Activated CD8-positive, alpha-beta memory T cell treated with anti-CD3 and anti-CD28 coated beads for 36 hours (primary cell): ENCODE results near the gene NFATC3. TPM values are rescaled to one million over a fixed set of nuclear protein-coding genes. Genes with fewer than 3 reads are reported as not detected.

Experiments used
- CTCF ChIA-PET: fragments of 350-600 bp; sonication (Branson Sonifier 250); formaldehyde crosslinking; loops from one replicate; lab custom pipeline; 2021; ENCODE audit warnings: antibody characterized with exemption; lab: Charles Lee
- POLR2A ChIA-PET: fragments of 350-600 bp; sonication (Branson Sonifier 250); formaldehyde crosslinking; loops from one replicate; lab custom pipeline; 2021; ENCODE audit warnings: antibody characterized with exemption; lab: Charles Lee
- total RNA-seq, 2 experiments: library from RNA; stranded (reverse); gene quantifications; one replicate each; pipeline ENCODE4 v1.2.3, GENCODE V29; 2021

The NFATC3 gene
- total RNA-seq, 2 experiments from 2014 or later = 93.1 to 95.4 TPM

DNA sequence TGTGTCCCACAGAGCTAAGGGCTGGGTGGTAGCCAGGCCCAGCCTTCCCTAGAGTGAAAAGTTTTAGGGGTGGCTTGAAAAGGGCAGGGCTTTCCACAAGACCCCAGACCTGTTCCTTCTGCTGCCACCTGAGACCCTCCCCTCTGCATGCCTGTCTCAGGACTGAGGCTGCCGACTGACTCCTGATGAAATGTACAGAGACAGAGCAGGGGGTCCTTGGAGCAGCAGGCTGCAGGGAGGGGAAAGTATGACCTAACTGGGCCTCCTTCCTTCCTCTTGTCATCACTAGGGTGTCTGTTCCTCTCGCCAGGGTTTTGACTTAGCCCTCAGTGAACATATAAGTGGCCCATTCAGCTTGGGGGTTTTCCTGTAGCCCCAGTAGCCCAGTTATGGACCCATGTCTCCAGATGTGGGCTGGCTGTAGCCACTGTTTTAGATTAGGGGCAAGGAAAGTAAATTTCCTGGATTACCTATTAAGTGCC lies 14.9 kb upstream of the NFATC3 start:
- ChIA-PET CTCF (interaction anchor here (0.7 to 1.0 kb wide), 3 partner anchors 10 to 160 kb away, joined by 3 to 4 read pairs (median 3); no protein-coding TSS in a partner anchor), POLR2A (interaction anchor here (0.9 to 1.1 kb wide), 2 partner anchors 9 to 14 kb away, joined by 3 to 4 read pairs; no protein-coding TSS in a partner anchor)

DNA sequence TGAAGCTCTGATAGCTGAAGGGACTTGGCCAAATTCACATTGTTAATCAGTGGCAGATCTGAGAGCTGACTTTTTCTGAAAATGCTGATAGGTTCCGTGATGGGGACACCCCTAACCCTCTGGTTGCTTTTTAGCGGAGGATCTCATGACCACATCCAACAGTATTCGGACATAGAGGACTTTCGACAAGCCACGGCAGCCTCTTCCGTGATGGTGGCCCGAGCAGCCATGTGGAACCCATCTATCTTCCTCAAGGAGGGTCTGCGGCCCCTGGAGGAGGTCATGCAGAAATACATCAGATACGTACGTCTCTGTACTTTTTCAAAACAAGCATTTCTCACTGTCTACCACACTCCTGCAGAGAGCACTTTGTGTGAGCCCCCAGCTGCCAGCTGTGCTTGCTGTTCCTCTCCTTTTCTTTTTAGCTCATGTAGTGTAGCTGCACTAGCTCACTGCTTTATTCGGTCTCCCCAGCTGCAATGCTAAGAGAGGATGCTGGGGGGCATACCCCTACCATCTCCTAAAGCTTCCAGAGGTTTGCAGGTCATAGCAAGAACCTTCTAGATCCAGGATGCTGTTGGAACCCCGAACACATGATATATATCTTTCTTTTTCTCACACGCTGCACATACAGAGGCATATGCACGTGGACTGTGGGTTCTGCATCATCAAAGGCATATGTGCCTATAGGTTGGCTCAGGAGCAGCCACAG lies 14.2 kb upstream of the NFATC3 start:
- ChIA-PET CTCF (interaction anchor here (0.6 to 2.5 kb wide), 7 partner anchors 8 to 375 kb away, joined by 3 to 7 read pairs (median 3); no protein-coding TSS in a partner anchor), POLR2A (interaction anchor here (0.9 kb wide), 1 partner anchor 10 kb away, joined by 3 read pairs; no protein-coding TSS in a partner anchor)

DNA sequence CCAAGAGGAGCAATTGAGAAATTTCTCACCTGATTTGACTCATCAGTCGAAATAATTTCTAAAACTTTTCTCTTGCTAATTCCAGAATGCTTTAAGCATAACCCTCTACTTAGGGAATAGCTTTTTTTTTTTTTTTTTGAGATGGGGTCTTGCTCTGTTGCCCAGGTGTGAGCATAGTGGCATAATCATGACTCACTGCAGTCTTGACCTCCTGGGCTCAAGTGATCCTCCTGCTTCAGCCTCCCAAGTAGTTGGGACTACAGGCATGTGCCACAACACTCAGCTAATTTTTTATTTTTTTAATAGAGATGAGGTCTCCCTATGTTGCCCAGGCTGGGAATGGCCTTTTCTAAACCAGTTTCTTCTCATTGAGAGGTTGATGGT lies 13.7 kb upstream of the NFATC3 start:
- CTCF ChIA-PET = interaction anchor here (0.6 to 2.5 kb wide), 5 partner anchors 8 to 376 kb away, joined by 3 to 7 read pairs (median 3); no protein-coding TSS in a partner anchor
- POLR2A ChIA-PET = interaction anchor here (1.8 kb wide), 1 partner anchor 13 kb away, joined by 5 read pairs; no protein-coding TSS in a partner anchor

DNA sequence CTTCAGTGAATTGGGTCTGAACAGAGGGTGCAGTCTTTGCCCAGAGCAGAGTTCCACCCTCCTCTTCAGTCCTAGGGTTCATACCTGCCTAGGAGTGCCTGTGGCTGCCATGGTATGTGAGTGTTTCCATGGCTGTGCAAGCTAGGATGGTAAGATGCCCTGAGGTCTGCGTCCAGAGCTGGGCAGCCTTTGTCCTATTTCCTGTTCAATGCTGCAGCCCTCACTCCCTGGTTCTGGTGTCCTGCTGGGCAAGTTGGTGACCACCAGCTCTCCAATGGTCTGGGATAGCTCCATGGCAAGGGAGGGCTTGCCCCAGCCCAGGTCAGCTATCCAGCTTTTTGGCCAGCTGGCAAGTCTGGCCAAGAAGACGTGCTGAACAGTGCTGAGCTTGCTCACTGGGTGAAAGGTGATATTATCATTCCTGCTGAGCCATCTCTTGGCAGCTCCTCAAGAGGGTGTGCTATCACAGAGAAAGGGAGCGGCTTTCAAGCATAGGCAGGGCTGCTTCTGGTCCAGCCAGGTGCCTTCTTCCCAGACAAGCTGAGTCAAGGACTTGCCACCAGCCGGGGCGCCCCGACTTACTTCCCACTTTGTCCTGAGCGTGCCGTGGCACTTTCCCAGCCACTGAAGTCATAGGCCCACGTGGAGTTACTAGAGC lies 13.0 kb upstream of the NFATC3 start:
- ChIA-PET POLR2A (interaction anchor here (1.8 kb wide), 1 partner anchor 12 kb away, joined by 5 read pairs; no protein-coding TSS in a partner anchor), CTCF (interaction anchor here (0.7 to 2.5 kb wide), 5 partner anchors 9 to 156 kb away, joined by 3 to 7 read pairs (median 4); no protein-coding TSS in a partner anchor)

DNA sequence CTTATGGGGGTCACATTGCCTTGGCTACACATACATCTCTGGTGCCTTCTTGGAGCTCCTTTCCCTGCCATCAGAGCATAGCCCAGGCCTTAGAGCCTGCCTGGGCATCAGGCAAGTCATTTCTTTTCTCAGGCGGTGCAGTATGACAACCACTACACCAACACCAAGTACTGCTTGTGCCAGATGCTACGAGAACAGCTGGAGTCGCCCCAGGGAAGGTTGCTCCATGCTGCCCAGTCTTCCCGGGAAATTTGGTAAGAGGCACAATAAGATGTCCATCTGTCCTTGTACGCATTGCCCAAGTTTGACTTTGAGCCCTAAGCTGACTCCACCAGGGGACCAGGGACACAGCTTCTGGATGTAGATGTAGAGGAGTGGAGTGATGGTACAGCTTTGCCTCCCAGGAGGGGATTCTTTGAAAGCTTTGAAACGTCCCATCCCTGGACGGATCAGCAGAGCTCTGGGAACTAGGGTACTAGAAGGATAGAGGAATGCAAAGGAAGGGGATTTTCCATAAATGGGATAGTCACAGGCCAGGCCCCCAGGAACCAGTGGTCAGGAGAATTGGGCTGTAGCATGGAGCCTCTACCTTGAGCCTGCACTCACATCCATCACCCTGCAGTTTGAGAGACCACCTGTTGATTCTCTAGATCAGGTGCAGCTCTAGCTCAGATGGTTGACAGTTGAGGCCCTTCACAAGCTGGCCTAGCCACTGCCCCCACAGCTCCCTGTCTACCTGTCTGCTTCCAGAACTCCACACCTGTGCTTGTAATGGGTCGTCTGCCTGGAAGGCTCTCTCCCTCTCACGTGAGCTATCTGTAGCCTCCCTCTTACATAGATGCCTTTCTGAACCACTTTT lies 11.0 kb upstream of the NFATC3 start:
- ChIA-PET CTCF (interaction anchor here (0.6 to 2.7 kb wide), 4 partner anchors 8 to 46 kb away, joined by 3 to 14 read pairs (median 8); no protein-coding TSS in a partner anchor), POLR2A (interaction anchor here (0.6 to 3.1 kb wide), 3 partner anchors 11 to 150 kb away, joined by 3 to 19 read pairs (median 5); partner anchors contain the start of gene NFATC3)

DNA sequence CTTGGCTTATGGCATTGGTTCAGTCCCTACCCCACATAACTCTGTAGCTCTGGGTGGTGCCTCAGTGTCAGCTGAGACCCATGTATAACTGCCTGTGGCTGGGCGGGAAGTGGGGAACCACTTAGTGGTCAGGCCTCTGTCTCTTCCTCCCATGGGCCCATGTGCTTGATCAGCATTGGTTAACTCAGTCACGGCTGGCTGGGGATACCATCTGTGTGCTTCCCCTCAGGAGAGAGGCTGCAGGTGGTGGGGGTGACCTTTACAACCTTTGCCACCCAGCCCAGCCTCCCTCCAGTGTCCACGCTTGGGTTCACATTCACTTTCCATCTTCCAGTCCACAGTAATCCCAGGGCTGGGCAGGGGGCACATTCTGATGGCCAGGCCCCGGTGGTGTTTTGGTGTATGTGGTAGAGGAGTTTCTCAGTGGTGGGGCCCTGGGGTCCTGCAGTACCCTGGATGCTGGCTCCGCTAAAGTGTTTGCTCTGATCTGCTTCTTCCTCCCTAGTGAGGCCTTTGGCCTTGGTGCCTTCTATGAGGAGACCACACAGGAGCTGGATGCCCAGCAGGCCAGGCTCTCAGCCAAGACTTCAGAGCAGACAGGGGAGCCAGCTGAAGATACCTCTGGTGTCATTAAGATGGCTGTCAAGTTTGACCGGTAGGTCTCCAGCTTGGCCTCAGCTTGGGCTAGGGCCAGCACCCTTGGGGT lies 10.2 kb upstream of the NFATC3 start:
- POLR2A ChIA-PET = interaction anchor here (3.1 kb wide), 1 partner anchor 10 kb away, joined by 19 read pairs; the partner anchor contains the start of gene NFATC3

DNA sequence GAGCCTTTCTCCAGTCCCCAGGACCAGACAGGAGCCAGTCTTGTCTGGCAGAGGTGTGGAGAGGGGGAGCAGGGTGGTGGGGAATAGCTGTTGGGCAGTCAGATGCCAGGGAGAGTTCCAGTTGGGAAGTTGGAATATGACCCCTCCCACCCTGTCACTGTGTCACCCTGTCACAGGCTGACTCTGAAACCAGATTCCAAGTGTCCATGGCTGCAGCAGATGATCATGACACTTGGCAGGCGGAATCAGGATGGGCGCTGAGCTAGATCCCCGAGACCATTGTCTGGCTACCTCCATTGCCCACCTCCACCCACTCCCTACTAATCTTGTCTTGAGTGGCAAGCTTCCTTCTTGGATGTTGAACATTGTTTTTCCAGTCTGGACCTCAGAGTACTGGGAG lies 9.2 kb upstream of the NFATC3 start:
- POLR2A ChIA-PET = interaction anchor here (3.1 kb wide), 1 partner anchor 9 kb away, joined by 19 read pairs; the partner anchor contains the start of gene NFATC3
- CTCF ChIA-PET = interaction anchor here (0.6 to 0.9 kb wide), 2 partner anchors 9 to 35 kb away, joined by 3 read pairs; no protein-coding TSS in a partner anchor

More for the DNA sequence above, 10.2 kb upstream of the NFATC3 start:
- CTCF ChIA-PET = interaction anchor here (2.0 to 2.7 kb wide), 2 partner anchors 9 to 11 kb away, joined by 10 to 14 read pairs; no protein-coding TSS in a partner anchor

DNA sequence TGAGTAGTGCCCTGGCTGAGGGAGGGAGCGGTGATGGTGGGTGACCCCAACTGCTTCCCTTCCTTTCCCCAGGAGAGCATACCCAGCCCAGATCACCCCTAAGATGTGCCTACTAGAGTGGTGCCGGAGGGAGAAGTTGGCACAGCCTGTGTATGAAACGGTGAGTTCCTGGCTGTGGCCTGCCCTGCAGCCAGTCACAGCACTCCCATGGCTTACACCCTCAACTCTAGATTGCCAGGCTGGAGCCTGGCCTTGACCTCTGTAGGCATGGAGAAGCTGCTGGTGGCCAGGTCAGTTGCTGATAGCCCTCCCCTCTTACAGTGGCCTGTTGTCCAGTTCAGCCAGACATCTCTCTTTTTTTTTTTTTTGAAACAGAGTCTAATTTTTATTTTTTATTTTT lies 8.6 kb upstream of the NFATC3 start:
- CTCF ChIA-PET = interaction anchor here (0.9 to 1.2 kb wide), 2 partner anchors 8 to 11 kb away, joined by 3 to 6 read pairs; no protein-coding TSS in a partner anchor
- POLR2A ChIA-PET = interaction anchor here (3.1 kb wide), 1 partner anchor 9 kb away, joined by 19 read pairs; the partner anchor contains the start of gene NFATC3

DNA sequence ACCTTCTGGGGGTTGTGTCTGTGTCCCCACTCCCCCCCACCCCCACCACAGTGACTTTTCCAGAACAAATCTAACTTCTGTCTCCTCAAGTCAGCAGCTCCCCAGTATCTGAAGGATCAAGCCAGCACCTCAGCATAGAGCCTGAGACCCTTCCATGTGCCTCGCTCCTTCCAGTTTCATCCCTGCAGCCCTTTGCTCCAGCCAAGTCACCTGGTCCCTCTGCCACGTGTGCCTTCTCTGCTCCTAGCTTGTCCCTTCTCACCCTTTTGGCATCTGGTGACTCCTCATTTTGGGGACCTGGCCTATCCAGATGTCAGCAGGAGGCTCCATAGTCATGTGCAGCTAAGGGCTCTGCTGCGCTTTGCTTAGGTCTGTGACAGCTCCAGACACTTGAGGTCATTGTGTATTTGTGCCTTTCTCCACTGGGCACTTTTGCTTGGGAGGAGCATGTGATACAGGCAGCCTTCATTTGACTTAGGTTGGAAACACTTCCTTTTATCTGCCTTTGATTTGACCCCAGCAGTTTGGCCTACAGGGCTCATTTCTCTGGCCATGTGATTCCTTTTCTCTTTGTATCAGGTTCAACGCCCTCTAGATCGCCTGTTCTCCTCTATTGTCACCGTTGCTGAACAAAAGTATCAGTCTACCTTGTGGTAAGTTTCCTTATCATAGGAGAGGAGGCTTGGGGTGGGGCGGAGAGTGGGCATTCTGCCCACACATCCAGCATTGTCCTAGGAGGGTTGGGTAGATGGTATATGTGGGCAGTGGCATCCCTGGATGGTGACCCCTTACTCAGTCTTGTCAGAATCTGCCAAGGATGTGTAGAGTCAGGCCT lies 7.1 kb upstream of the NFATC3 start:
- ChIA-PET POLR2A (interaction anchor here (0.6 kb wide), 1 partner anchor 376 kb away, joined by 5 read pairs; no protein-coding TSS in a partner anchor), CTCF (interaction anchor here (0.6 kb wide), 1 partner anchor 128 kb away, joined by 4 read pairs; no protein-coding TSS in a partner anchor)

DNA sequence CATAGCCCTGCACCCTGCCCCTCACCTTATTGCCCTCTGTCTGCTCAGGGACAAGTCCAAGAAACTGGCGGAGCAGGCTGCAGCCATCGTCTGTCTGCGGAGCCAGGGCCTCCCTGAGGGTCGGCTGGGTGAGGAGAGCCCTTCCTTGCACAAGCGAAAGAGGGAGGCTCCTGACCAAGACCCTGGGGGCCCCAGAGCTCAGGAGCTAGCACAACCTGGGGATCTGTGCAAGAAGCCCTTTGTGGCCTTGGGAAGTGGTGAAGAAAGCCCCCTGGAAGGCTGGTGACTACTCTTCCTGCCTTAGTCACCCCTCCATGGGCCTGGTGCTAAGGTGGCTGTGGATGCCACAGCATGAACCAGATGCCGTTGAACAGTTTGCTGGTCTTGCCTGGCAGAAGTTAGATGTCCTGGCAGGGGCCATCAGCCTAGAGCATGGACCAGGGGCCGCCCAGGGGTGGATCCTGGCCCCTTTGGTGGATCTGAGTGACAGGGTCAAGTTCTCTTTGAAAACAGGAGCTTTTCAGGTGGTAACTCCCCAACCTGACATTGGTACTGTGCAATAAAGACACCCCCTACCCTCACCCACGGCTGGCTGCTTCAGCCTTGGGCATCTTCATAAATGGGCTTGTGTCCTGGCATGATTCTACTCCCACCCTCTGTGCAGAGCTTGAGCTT lies 6.3 kb upstream of the NFATC3 start:
- ChIA-PET CTCF (interaction anchor here (1.1 to 2.1 kb wide), 4 partner anchors 13 to 87 kb away, joined by 3 to 7 read pairs (median 4); no protein-coding TSS in a partner anchor), POLR2A (no interaction called here)

DNA sequence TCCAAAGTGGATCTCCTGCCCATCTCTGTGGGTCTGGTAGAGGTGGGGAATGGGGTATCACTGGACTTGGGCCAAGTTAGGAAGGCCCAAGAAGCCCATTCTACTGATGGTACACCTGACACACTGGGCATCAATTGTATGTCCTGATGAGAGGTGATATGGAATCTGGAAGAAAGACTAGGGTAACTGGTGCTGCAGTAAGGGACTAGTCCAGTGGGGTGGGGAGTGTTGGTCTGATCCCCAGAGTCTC lies 5.9 kb upstream of the NFATC3 start:
- POLR2A ChIA-PET = interaction anchor here (1.0 kb wide), 1 partner anchor 111 kb away, joined by 3 read pairs; the partner anchor contains the start of gene SLC12A4

DNA sequence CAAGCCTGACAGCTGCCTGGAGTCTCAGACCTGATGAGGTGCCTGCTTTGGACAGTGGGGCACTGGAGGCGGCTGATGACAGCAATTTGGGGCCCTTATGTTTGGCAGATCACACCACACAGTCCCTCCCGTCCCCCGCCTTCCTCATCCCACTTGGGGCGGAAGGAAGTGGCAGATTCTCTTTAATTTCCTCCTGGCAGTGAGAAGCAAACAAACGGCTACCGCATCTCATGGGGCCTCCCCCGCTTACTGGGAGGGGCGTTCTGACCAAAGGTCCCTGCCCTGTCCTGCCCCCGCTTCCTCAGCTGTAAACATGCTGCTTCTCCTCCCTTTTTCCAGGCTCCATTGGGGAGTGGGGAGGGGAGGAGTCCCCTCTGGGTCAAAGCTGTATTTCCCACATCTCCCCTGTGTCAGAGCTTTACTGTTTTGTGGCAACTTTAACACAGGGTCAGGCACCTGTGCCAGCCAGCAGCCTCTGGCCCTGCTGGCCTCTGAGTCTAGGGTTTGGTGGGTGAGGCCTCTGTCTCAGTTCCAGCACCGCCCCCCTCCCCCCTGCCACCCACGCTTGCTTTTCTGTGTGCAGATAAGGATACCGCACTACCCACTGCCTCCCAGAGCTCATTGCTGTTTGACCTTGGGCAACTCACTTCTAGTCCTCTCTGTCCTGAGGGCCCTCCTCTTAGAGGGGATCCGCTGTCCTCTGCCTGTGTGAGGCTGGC lies 5.4 kb upstream of the NFATC3 start:
- ChIA-PET CTCF (interaction anchor here (0.8 to 2.1 kb wide), 6 partner anchors 9 to 88 kb away, joined by 3 to 7 read pairs (median 4); no protein-coding TSS in a partner anchor), POLR2A (interaction anchor here (0.6 to 1.0 kb wide), 3 partner anchors 17 to 111 kb away, joined by 3 to 5 read pairs (median 4); partner anchors contain the start of gene SLC12A4)

More for the DNA sequence above, 5.9 kb upstream of the NFATC3 start:
- CTCF ChIA-PET = interaction anchor here (0.8 to 2.1 kb wide), 6 partner anchors 9 to 87 kb away, joined by 3 to 7 read pairs (median 4); no protein-coding TSS in a partner anchor

DNA sequence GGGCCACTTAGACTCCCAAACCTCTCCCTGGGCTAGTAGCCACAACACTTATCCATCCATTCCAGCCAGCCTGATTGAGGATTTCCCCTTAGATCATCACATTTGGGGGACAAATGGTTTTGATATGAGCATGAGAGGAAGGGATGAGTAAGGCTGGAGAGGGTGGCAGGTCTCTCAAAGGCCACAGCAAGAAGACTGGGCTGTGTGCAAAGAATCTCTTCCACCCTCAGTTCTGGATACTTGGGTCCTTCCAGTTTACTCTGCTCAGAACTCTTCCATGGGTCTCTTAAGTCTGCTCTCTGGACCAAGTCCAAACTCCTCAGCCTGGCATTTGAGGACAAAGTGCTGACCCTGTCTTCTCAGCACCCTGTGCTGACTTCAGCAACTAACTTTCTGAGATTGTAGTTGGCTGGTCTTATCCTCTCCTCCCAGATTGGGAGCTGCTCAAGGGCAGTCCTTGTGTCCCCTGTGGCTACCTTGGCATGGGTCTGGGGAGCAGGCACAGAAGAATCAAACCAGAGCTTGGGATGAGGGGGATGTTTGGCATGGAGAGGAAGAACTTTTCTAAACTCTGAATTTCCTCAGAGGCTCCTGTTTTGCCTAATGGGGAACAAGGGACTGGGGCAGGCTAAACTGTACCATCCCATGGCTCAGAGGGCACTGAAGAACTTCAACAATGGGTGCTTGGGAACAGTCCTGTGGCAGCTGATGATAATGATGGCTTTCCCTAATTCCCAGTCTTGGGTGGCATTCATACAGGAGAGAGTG lies 3.1 kb upstream of the NFATC3 start:
- ChIA-PET CTCF (interaction anchor here (0.9 to 2.2 kb wide), 3 partner anchors 9 to 17 kb away, joined by 3 to 9 read pairs (median 6); no protein-coding TSS in a partner anchor), POLR2A (no interaction called here)

DNA sequence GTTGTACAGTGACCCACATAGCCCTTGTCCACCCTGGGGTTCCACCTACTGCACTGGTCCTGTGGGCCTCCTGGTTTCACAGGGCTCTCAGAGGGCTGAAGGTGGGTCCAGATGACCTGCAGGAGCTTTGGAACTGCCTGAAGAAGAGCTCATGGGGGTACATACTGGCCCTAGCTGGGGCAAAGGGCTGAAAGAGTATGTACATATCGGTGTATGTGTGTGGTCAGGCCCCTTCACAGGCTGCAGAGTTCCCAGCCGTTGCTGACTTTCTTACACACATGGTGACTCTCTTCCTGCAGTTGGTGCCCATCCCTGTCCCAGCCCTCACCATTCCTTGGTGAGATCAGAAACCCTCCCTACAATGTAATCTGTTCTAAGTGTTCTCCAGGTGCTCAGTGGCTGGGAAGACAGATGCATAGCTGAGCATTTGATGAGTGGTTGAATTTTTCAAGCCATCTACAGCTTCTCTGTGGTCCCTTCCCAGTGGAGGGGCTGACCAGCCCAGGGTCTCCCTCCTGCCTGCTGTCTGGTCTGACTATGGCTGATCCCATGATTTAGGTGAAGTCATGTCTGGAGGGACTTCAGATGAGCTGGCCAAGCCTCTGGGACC lies 2.4 kb upstream of the NFATC3 start:
- POLR2A ChIA-PET = no interaction called here
- CTCF ChIA-PET = interaction anchor here (0.7 to 2.2 kb wide), 5 partner anchors 9 to 191 kb away, joined by 3 to 9 read pairs (median 3); no protein-coding TSS in a partner anchor
